ENCODE measurements around the gene CHL1. TPM values are rescaled to one million over a fixed set of nuclear protein-coding genes. Genes with fewer than 3 reads are reported as not detected.

The CHL1 gene
- total RNA-seq, 1 experiment from 2014 or later = not detected

GRCh38 chr3:454986-455385 lies 258.4 kb downstream of the CHL1 start:
- intact Hi-C loops (cut with micrococcal nuclease; ENCODE audit: unreplicated experiment) = no loop called here
- H3K4me3 ChIP-seq (ENCODE audit: low read depth, low read length, poor library complexity, severe bottlenecking) = no peak overlapping the region
- H3K4me1 ChIP-seq (ENCODE audit: insufficient read depth, low read length, poor library complexity, severe bottlenecking) = peaks cover 24% of the 10 kb centered on the region
- no peak for DNase-seq (ENCODE audit: low spot score)
- POLR2A ChIA-PET (ENCODE audit: low non-redundant PET) = no interaction called here
- H3K9me3 ChIP-seq (ENCODE audit: low read depth, low read length, poor library complexity, severe bottlenecking) = no peaks in the 10 kb centered on the region
- no peak overlapping the region for H3K27ac ChIP-seq (ENCODE audit: low read depth, low read length, poor library complexity, severe bottlenecking)
- no TSS peak for BruUV-seq (replicated peaks)
- no peak for TF ChIP-seq EZH2 (IDR thresholded peaks at IDR 0.05; ENCODE audit: borderline replicate concordance, low read depth, low read length, poor library complexity, severe bottlenecking)
- TF ChIP-seq CTCF (conservative IDR thresholded peaks at IDR 0.05; ENCODE audit: low read depth, low read length) = no peak
- CTCF ChIA-PET = no interaction called here
- H3K36me3 ChIP-seq (ENCODE audit: insufficient read depth, low read length, poor library complexity, severe bottlenecking) = no peaks in the 10 kb centered on the region
- H3K27me3 ChIP-seq (replicated peaks; ENCODE audit: insufficient read depth, low read depth, low read length, poor library complexity) = no peaks in the 10 kb centered on the region

GRCh38 chr3:458124-458523 lies 261.6 kb downstream of the CHL1 start:
- no peak for DNase-seq (ENCODE audit: low spot score)
- peaks cover 35% of the 10 kb centered on the region for H3K4me1 ChIP-seq (ENCODE audit: insufficient read depth, low read length, poor library complexity, severe bottlenecking)
- BruUV-seq (replicated peaks) = no TSS peak
- intact Hi-C loops (cut with micrococcal nuclease; ENCODE audit: unreplicated experiment) = no loop called here
- no peaks in the 10 kb centered on the region for H3K36me3 ChIP-seq (ENCODE audit: insufficient read depth, low read length, poor library complexity, severe bottlenecking)
- peak overlapping the region; percentile 84 for H3K27ac ChIP-seq (ENCODE audit: low read depth, low read length, poor library complexity, severe bottlenecking)
- H3K4me3 ChIP-seq (ENCODE audit: low read depth, low read length, poor library complexity, severe bottlenecking) = peak overlapping the region; percentile 22
- ChIA-PET POLR2A (ENCODE audit: low non-redundant PET) (no interaction called here), CTCF (interaction anchor here (1.0 to 1.5 kb wide), 2 partner anchors 10 to 104 kb away, joined by 3 read pairs; no protein-coding TSS in a partner anchor)
- H3K9me3 ChIP-seq (ENCODE audit: low read depth, low read length, poor library complexity, severe bottlenecking) = no peaks in the 10 kb centered on the region
- TF ChIP-seq EZH2 (IDR thresholded peaks at IDR 0.05; ENCODE audit: borderline replicate concordance, low read depth, low read length, poor library complexity, severe bottlenecking) = no peak
- TF ChIP-seq CTCF (conservative IDR thresholded peaks at IDR 0.05; ENCODE audit: low read depth, low read length) = no peak
- H3K27me3 ChIP-seq (replicated peaks; ENCODE audit: insufficient read depth, low read depth, low read length, poor library complexity) = no peaks in the 10 kb centered on the region

- Histone ChIP-seq H3K36me3 (ENCODE audit: insufficient read depth, low read length, poor library complexity, severe bottlenecking) (no peaks in the 10 kb centered on the region), H3K4me3 (ENCODE audit: low read depth, low read length, poor library complexity, severe bottlenecking) (peak overlapping the region; percentile 22), H3K27me3 (replicated peaks; ENCODE audit: insufficient read depth, low read depth, low read length, poor library complexity) (no peaks in the 10 kb centered on the region), H3K27ac (ENCODE audit: low read depth, low read length, poor library complexity, severe bottlenecking) (peak overlapping the region; percentile 84), H3K4me1 (ENCODE audit: insufficient read depth, low read length, poor library complexity, severe bottlenecking) (peaks cover 42% of the 10 kb centered on the region), H3K9me3 (ENCODE audit: low read depth, low read length, poor library complexity, severe bottlenecking) (no peaks in the 10 kb centered on the region)
- DNase-seq (ENCODE audit: low spot score) = peak; percentile 78
- no TSS peak for BruUV-seq (replicated peaks)
- intact Hi-C loops (cut with micrococcal nuclease; ENCODE audit: unreplicated experiment) = no loop called here
- TF ChIP-seq CTCF (conservative IDR thresholded peaks at IDR 0.05; ENCODE audit: low read depth, low read length) = no peak
- TF ChIP-seq EZH2 (IDR thresholded peaks at IDR 0.05; ENCODE audit: borderline replicate concordance, low read depth, low read length, poor library complexity, severe bottlenecking) = no peak
- ChIA-PET CTCF (interaction anchor here (1.0 to 1.5 kb wide), 2 partner anchors 9 to 105 kb away, joined by 3 read pairs; no protein-coding TSS in a partner anchor), POLR2A (ENCODE audit: low non-redundant PET) (no interaction called here)
These were observed 262.2 kb downstream of the CHL1 start for GRCh38 chr3:458653-459310.
